Naive thymus-derived CD8-positive, alpha-beta T cell (primary cell): Measurements from ENCODE around the gene PCOLCE2. TPM values are rescaled to one million over a fixed set of nuclear protein-coding genes. Genes with fewer than 3 reads are reported as not detected.
"Not testable (repeated sequence)": the region's sequence is repeated elsewhere in the genome, so short reads cannot be mapped to it uniquely, and the experiment has no call there.

Experiments
- ATAC-seq, 2 donors: fragments of 150-1000 bp; cut with Tn5 transposase in 1 of 2; sonication (Bioruptor Pico), chemical (Tn5 transposase) in 1 of 2; 1 replicate in 1 of 2; 2 replicates in 1 of 2; pipeline ENCODE4 v1.10.0; 2021; ENCODE audit warnings: mild to moderate bottlenecking in 2 of 2, moderate library complexity in 2 of 2
- POLR2A ChIA-PET: fragments of 350-600 bp; sonication (Branson Sonifier 250); formaldehyde crosslinking; loops from one replicate; lab custom pipeline; 2021; ENCODE audit warnings: antibody characterized with exemption; lab: Charles Lee
- DNase-seq, 10 donors: peaks; one replicate each; pipeline versions ENCODE4 v3.0.0 to v3.0.0-alpha.2; 2020 to 2022
- H3K27ac Mint-ChIP-seq, 10 donors: one replicate each; pipeline ENCODE4 v1.8.0; 2020 to 2022; ENCODE audit warnings: mild to moderate bottlenecking in 10 of 10, mixed read lengths in 10 of 10, moderate library complexity in 4 of 10, inconsistent platforms in 1 of 10
- H3K27me3 Mint-ChIP-seq, 5 donors: one replicate each; pipeline ENCODE4 v1.8.0; 2021 to 2022; ENCODE audit warnings: mixed read lengths in 5 of 5
- H3K36me3 Mint-ChIP-seq, 3 donors: one replicate each; pipeline ENCODE4 v1.8.0; 2020 to 2022; ENCODE audit warnings: mixed read lengths in 3 of 3, mild to moderate bottlenecking in 2 of 3, inconsistent platforms in 1 of 3
- H3K4me1 Mint-ChIP-seq, 4 donors: one replicate each; pipeline ENCODE4 v1.8.0; 2021 to 2022; ENCODE audit warnings: mixed read lengths in 4 of 4
- H3K4me3 Mint-ChIP-seq, 10 donors: one replicate each; pipeline ENCODE4 v1.8.0; 2020 to 2022; ENCODE audit warnings: mild to moderate bottlenecking in 10 of 10, mixed read lengths in 10 of 10, moderate library complexity in 6 of 10, inconsistent platforms in 1 of 10
- H3K9me3 Mint-ChIP-seq, 9 donors: one replicate each; pipeline ENCODE4 v1.8.0; 2020 to 2022; ENCODE audit warnings: mixed read lengths in 9 of 9, mild to moderate bottlenecking in 3 of 9, inconsistent platforms in 1 of 9, moderate library complexity in 1 of 9
- polyA plus RNA-seq, 3 donors: library from polyadenylated mRNA; unstranded; fragments of 300-500 nt; fragmentation: Illumina TruSeq; gene quantifications; one replicate each; pipeline ENCODE4 v1.2.3, GENCODE V29; 2021
- total RNA-seq, 8 experiments: library from RNA in 2 of 8; stranded (reverse) in 2 of 8; gene quantifications; one replicate each; pipeline ENCODE4 v1.2.3 and lab custom pipeline; 2021 to 2026

Gene PCOLCE2
- total and polyA plus RNA-seq, 5 experiments from 2014 or later = not detected

DNA sequence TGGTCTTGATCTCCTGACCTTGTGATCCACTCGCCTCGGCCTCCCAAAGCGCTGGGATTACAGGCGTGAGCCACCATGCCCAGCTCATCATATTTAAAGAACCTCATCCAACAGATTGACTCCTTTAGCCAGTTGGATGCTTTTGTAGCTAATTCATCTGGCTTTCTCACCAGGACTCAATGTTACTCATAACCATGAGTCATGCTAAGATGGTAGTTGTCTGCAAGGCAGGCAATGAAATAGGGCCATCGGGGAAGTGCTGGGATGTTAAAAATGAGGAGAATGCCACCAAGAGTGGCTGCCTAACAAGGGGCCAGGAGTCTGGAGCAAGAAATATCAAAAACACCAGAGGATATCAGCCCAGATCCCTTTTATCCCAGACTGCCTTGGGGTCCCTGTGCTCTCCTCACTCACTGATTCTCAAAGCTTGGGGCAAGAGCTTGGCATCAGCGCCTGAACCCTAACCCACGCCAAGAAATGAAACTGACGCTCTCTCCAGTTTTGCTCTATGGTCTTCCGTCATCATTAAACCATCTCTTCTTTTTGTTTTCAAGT, 7.4 kb upstream of the PCOLCE2 start:
- Mint-ChIP-seq H3K4me3 (no peak overlapping the region), H3K27ac (no peak overlapping the region), H3K36me3 (peaks cover 0 to 4% (median 2%) of the 10 kb centered on the region in 3 donors), H3K9me3 (peaks cover 0 to 5% (median 0%) of the 10 kb centered on the region in 9 donors), H3K4me1 (no peaks in the 10 kb centered on the region), H3K27me3 (peaks cover 12 to 22% (median 20%) of the 10 kb centered on the region in 5 donors)
- POLR2A ChIA-PET = no interaction called here
- DNase-seq (no peak), ATAC-seq (no peak)

DNA sequence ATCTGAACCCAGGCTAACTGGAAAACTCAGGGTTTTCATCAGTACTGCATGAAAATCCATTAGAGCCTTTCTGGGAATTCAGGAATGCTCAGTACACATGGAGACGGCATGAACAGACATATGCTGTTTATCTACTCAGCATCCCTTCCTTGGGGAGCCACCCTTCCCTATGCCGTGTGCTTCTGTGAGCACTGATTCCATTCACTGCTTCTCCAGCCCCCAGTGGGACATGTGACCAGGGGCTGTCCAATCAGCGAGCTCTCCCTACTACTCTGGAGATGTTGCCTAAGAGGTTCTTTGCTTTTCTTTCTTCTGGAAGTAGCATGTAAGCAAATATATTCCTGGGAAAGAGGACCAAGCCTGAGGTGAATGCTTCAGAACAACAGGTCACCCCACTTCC, 5.6 kb upstream of the PCOLCE2 start:
- no peak overlapping the region for H3K4me3 Mint-ChIP-seq
- ATAC-seq (no peak), DNase-seq (no peak)
- POLR2A ChIA-PET = no interaction called here
- H3K36me3 Mint-ChIP-seq = peaks cover 0 to 4% (median 2%) of the 10 kb centered on the region in 3 donors
- peaks cover under 1 to 2% (median under 1%) of the 10 kb centered on the region in 4 donors for H3K4me1 Mint-ChIP-seq
- H3K27ac Mint-ChIP-seq = no peak overlapping the region
- H3K27me3 Mint-ChIP-seq = peaks cover 14 to 26% (median 22%) of the 10 kb centered on the region in 5 donors
- peaks cover 0 to 5% (median 0%) of the 10 kb centered on the region in 9 donors for H3K9me3 Mint-ChIP-seq

DNA sequence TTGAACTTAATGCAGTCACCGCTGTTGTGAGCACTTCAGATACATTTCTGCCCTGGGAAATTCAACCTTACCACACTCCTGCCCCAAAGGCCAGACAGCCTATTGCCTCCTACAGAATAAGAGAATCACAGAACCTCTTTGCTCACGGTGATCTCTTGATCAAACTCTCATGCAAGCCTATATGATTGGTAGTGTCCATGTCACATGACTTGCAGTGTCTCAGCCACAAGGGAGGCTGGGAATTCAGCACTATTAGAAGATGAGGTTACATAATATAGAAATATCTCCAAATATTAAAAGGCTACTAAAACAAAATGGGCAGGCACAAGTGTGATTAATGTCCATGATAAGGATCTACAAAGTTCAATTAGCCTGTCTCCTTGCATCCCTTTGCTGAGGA, 3.8 kb upstream of the PCOLCE2 start:
- no peak overlapping the region for H3K4me3 Mint-ChIP-seq
- DNase-seq = no peak

DNA sequence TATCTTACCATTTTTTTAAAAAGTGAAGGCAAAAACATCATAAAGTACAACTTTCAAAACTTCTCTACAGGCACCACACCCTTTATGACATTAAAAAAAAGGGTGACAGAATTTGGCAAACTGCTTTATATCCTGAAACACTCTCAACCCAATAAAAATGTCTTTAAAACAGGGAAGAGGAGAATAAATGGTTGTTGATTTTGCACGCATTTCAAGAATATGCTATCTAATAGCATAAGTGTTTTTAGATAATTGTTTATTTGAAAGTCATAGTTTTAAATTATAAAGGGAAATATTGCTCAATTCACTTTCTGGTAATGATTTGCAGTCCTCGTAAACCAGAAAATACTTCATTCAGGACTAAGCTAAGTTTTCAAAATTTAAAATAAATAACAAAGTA, 1.7 kb upstream of the PCOLCE2 start:
- Mint-ChIP-seq H3K4me3 (no peak overlapping the region), H3K27ac (no peak overlapping the region), H3K4me1 (peaks cover 2 to 18% (median 9%) of the 10 kb centered on the region in 4 donors), H3K27me3 (peaks cover 26 to 47% (median 38%) of the 10 kb centered on the region in 5 donors), H3K36me3 (no peaks in the 10 kb centered on the region), H3K9me3 (peaks cover 0 to 5% (median 0%) of the 10 kb centered on the region in 9 donors)
- no peak for ATAC-seq
- POLR2A ChIA-PET = no interaction called here
- DNase-seq = no peak

More for the DNA sequence above, 3.8 kb upstream of the PCOLCE2 start:
- Mint-ChIP-seq H3K27ac (no peak overlapping the region), H3K4me1 (peaks cover 2 to 17% (median 9%) of the 10 kb centered on the region in 4 donors), H3K27me3 (peaks cover 16 to 32% (median 26%) of the 10 kb centered on the region in 5 donors), H3K9me3 (peaks cover 0 to 5% (median 0%) of the 10 kb centered on the region in 9 donors), H3K36me3 (no peaks in the 10 kb centered on the region)
- POLR2A ChIA-PET = interaction anchor here (0.5 kb wide), 1 partner anchor 13 kb away, joined by 5 read pairs; no protein-coding TSS in a partner anchor
- ATAC-seq = no peak

DNA sequence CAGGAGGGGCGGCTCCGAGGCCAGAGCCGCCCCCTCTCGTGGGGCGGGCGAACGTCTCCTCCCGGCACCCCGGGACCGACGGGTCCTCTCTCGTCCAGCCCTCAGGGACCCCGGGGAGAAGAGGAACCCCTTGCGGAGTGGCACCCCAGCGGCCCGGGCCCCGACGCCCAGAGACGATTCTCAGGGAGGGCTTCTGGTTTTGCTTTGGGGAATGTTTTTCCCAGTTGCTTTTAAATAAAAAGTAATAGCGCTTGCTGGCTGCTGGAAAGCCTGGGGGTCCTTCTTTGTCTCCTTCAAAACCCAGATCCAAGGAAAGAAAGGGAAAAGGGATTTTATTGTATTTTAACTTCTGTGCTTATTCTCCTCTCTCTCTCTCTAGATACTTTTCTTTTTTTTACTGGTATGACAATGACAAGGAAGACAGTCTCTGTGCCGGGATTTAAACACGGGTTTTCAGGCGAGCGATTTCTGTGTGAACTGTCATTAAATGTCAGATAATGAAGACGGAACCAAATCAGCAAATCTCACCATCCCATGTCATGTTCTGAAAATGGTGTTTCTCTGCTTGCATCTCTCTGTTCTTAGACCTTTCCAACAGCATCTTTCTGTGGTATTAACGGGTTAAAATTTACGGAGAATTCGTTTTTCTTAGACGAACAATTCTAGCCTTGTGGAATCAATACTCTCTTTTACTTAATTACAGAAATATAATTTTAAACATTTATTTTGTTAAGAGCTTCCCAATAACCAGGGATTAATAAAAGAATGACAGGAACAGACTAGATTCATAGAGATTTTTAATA, 530 bp upstream of the PCOLCE2 start:
- H3K27me3 Mint-ChIP-seq = peaks cover 33 to 53% (median 40%) of the 10 kb centered on the region in 5 donors
- DNase-seq = no peak
- H3K9me3 Mint-ChIP-seq = no peaks in the 10 kb centered on the region
- H3K4me1 Mint-ChIP-seq = peaks cover 2 to 18% (median 9%) of the 10 kb centered on the region in 4 donors
- POLR2A ChIA-PET = no interaction called here
- peak overlapping the region; percentile 38 to 79 (median 60) for H3K4me3 Mint-ChIP-seq
- no peaks in the 10 kb centered on the region for H3K36me3 Mint-ChIP-seq
- peak in 1 of 2 donors; percentile 27 for ATAC-seq
- no peak overlapping the region for H3K27ac Mint-ChIP-seq

DNA sequence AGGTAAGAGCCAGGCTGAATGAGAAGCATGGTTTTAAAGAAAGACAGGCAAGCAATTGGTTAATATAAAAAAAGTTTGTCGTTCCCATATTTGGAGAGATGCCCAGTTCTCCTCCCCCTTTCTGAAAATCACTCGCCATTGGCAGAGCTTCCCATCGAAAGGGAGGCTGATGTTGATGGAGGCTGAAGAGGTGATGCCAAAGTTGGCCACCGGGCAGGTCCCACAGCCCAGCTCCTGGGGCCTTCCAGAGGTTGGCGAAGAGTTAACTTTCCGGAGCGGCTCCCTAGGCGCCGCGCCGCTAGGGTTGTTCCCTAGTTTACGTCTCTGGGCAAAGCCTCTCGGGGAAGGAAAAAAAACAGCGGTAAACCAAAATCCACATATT, 793 bp downstream of the PCOLCE2 start:
- H3K4me1 Mint-ChIP-seq = peaks cover 2 to 18% (median 9%) of the 10 kb centered on the region in 4 donors
- ATAC-seq (peak in 1 of 2 donors; percentile 6), DNase-seq (no peak)
- no peaks in the 10 kb centered on the region for H3K36me3 Mint-ChIP-seq
- POLR2A ChIA-PET = no interaction called here
- H3K4me3 Mint-ChIP-seq = peak overlapping the region; percentile 39 to 81 (median 66)
- H3K27ac Mint-ChIP-seq = no peak overlapping the region
- no peaks in the 10 kb centered on the region for H3K9me3 Mint-ChIP-seq
- peaks cover 33 to 51% (median 40%) of the 10 kb centered on the region in 5 donors for H3K27me3 Mint-ChIP-seq

DNA sequence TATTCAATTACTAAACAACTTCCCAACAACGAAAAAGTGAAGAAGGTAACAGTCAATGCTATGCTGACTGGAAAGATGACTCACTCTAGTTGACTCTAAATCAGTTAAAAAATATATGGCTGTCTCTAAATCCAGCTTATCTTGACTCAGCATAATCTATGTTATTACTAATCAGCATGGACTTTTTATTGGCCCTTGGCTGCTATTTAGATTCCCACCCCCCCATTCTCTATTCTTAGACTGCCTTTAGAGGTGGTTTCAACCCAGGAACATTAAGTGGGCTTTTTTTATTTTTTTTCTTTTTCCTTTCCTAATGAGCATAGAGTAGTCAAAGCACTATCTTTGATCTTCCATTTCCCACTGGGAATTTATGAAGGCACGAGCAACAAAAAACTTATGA, 1.9 kb downstream of the PCOLCE2 start:
- peaks cover 31 to 44% (median 37%) of the 10 kb centered on the region in 5 donors for H3K27me3 Mint-ChIP-seq
- peaks cover 2 to 18% (median 9%) of the 10 kb centered on the region in 4 donors for H3K4me1 Mint-ChIP-seq
- no peak overlapping the region for H3K27ac Mint-ChIP-seq
- H3K4me3 Mint-ChIP-seq = no peak overlapping the region
- no peaks in the 10 kb centered on the region for H3K36me3 Mint-ChIP-seq
- H3K9me3 Mint-ChIP-seq = no peaks in the 10 kb centered on the region
- DNase-seq (no peak), ATAC-seq (no peak)
- POLR2A ChIA-PET = no interaction called here

DNA sequence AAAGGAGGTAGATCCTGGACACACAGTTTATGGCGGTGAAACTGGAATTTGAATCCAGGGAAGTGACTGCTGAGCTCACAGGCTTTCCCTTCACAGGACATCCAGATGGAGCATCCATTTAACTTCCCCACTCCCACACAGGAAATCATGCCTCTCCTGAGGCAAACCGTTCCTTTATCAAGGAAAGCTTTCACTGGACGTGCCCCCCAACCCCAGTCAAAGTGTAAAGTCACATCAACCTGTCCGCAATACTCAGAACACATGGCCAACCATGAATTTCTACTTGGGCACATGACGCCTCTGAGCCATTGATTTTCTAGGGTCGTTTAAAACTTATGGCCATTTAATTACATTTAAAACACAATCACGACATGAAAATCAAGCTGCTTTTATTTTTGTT, 2.9 kb downstream of the PCOLCE2 start:
- Mint-ChIP-seq H3K4me3 (no peak overlapping the region), H3K27ac (no peak overlapping the region), H3K9me3 (no peaks in the 10 kb centered on the region), H3K4me1 (peaks cover 2 to 18% (median 9%) of the 10 kb centered on the region in 4 donors), H3K27me3 (peaks cover 29 to 44% (median 32%) of the 10 kb centered on the region in 5 donors), H3K36me3 (no peaks in the 10 kb centered on the region)
- ATAC-seq (no peak), DNase-seq (no peak)
- POLR2A ChIA-PET = no interaction called here

DNA sequence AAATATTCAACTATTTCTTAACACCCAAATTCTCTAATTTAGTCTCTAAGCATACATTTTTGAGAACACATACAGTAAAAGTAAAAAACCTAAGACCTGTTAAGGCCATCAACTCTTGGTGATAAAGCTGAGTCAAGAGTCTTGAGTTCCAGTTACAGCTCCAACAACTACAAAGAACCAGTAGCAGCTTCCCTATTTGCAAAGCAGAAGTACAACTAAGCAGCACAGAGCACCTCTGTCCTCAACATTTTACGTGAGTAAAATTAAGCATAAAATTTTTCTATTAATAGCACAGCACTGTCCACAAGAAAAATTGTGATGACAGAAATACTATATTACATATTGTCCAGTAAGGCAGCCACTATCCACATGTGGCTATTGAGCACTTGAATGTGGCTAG, 4.4 kb downstream of the PCOLCE2 start:
- peaks cover 27 to 54% (median 32%) of the 10 kb centered on the region in 5 donors for H3K27me3 Mint-ChIP-seq
- no peaks in the 10 kb centered on the region for H3K9me3 Mint-ChIP-seq
- H3K27ac Mint-ChIP-seq = no peak overlapping the region
- H3K36me3 Mint-ChIP-seq = no peaks in the 10 kb centered on the region
- DNase-seq (no peak), ATAC-seq (no peak)
- H3K4me1 Mint-ChIP-seq = peaks cover 1 to 16% (median 8%) of the 10 kb centered on the region in 4 donors
- POLR2A ChIA-PET = no interaction called here
- no peak overlapping the region for H3K4me3 Mint-ChIP-seq

DNA sequence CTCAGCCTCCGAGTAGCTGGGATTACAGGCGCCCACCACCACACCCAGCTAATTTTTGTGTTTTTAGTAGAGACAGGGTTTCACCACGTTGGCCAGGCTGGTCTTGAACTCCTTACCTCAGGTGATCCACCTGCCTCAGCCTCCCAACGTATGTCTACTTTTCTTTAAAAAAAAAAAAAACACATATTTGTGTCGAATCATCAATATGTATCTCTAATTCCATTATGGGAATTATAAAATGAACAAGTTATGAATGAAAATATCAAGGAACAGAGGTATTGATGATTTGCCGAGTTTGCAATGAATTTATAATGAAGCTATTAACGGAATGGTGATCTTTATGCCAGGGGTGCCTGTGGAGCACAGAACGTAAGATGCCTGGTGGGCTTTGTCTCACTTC, 5.3 kb downstream of the PCOLCE2 start:
- ATAC-seq, H3K4me1 Mint-ChIP-seq, H3K9me3 Mint-ChIP-seq, H3K4me3 Mint-ChIP-seq, H3K27ac Mint-ChIP-seq, DNase-seq, H3K36me3 Mint-ChIP-seq: not testable (repeated sequence)
- POLR2A ChIA-PET = interaction anchor here (0.7 kb wide), 1 partner anchor 117 kb away, joined by 3 read pairs; no protein-coding TSS in a partner anchor
- peaks cover 24 to 55% (median 29%) of the 10 kb centered on the region in 5 donors for H3K27me3 Mint-ChIP-seq

DNA sequence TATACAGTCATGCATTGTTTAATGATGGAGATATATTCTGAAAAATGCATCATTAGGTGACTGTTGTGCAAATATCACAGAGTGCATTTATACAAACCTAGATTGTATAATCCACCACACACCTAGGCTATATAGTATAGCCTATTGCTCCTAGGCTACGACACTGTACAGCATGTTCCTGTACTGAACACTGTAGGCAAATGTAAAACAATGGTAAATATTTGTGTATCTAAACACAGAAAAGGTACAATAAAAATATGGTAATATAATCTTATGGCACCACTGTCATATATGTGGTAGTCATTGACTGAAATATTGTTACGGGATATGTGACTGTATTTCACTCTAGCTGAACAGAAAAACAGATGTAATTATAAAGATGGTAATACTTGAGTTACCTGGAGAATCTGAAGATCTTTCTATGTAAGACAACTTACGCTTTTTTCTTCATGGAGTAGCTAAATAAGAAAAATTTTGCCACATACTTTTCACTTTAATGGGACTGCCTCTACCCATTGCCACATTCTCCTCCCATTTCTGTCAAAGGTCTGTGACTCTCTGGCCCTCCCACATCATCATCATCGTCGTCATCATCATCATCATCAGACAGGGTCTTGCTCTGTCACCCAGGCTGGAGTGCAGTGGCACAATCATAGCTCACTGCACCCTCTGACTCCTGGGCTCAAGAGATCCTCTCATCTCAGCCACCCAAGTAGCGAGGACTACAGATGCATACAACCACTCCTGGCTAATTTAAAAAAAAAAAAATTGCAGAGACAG, 7.2 kb downstream of the PCOLCE2 start:
- no peaks in the 10 kb centered on the region for H3K36me3 Mint-ChIP-seq
- H3K4me1 Mint-ChIP-seq = no peaks in the 10 kb centered on the region
- H3K27me3 Mint-ChIP-seq = peaks cover 15 to 52% (median 18%) of the 10 kb centered on the region in 5 donors
- ATAC-seq (no peak), DNase-seq (no peak)
- no peaks in the 10 kb centered on the region for H3K9me3 Mint-ChIP-seq
- POLR2A ChIA-PET = no interaction called here
- H3K27ac Mint-ChIP-seq = no peak overlapping the region
- no peak overlapping the region for H3K4me3 Mint-ChIP-seq

DNA sequence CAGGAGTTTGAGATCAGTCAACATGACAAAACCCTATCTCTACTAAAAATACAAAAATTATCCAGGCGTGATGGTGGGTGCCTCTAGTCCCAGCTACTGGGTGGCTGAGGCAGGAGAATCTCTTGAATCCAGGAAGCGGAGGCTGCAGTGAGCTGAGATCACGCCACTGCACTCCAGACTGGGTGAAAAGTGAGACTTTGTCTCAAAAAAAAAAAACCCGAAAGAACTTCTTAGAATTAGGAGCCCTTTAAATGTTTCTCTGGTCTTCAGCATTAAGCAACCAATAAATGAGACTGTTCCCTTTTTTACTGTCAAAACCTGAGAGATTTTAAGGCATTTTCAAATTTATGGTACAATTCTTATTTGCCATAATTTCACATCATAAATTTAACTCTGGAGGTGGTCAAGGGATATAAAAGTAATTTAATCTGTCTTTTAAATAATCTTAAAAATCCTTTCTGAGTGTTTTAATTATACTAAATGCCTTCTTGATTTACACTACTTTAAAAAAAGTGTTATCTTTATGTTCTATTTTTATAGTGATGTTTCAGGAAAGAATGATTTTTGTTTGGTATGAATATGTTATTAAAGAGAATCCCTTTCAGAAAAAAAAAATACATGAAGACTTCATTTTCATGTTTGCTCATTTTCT, 10.1 kb downstream of the PCOLCE2 start:
- POLR2A ChIA-PET = no interaction called here
- Mint-ChIP-seq H3K27ac (peak overlapping the region in 1 of 10 donors; percentile 63), H3K4me3 (no peak overlapping the region), H3K4me1 (peaks cover 0 to 1% (median 0%) of the 10 kb centered on the region in 4 donors), H3K9me3 (no peaks in the 10 kb centered on the region), H3K27me3 (peaks cover 0 to 38% (median 12%) of the 10 kb centered on the region in 5 donors), H3K36me3 (no peaks in the 10 kb centered on the region)
- ATAC-seq (no peak), DNase-seq (no peak)
